Stimulated activated CD8-positive, alpha-beta memory T cell treated with anti-CD3 and anti-CD28 coated beads, Interleukin-12 subunit alpha, Interleukin-12 subunit beta, amount 100 ng/mL, for 1 hour (primary cell): ENCODE measurements around the gene JAK2.
"Not testable (repeated sequence)": the region's sequence is repeated elsewhere in the genome, so short reads cannot be mapped to it uniquely, and the experiment has no call there.

Experiments
- DNase-seq: peaks from one replicate; pipeline ENCODE4 v3.0.0-alpha.2; 2020; ENCODE audit warnings: low read depth

Gene JAK2

GRCh38 chr9:4984621-4985385 lies at the start of gene JAK2:
Gene JAK2 (plus strand): TSS chr9:4985272. CDS start chr9:5021988, 36,716 bp downstream.
- DNase-seq: peak; percentile 59

GRCh38 chr9:4936277-4936676 lies 48.8 kb upstream of the JAK2 start:
- DNase-seq: no peak

DNA sequence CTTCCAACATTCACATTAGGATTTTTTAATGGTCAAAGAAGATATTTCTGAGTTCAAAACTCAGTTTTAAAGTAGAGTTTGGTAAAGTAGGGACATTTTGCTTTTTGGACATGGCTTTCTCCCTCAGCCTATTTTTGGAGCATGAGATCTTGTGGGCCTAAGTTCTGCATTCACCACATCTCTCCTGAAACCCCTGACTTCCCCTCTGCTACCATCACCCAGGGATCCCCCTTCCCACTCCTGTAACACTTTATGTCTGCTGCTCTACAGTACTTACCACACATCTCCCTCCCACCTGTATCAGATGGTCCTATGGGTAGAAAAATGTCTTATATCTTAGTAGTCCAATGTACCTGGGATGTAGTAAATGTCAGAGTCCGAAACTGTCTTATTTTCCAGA lies 48.2 kb upstream of the JAK2 start:
- no peak for DNase-seq

GRCh38 chr9:4937446-4937845 lies 47.6 kb upstream of the JAK2 start:
- no peak for DNase-seq

DNA sequence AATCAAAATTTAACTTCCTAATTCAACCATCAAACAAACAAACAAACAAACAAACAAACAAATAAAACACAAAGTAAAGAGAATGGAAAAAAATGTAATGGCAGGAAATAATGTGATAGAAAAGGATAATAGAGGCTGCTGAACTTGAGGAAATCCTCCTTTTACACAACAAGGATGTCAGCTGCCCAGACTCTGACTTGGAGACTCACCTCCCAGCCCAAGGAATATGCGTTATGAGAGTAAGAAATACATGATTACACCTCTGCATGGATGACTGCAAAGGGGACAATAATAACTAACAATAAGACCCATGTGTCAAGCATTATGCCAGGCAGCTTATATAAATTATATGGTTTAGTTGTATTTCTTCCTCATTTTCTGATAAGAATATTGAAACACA lies 46.6 kb upstream of the JAK2 start:
- no peak for DNase-seq

DNA sequence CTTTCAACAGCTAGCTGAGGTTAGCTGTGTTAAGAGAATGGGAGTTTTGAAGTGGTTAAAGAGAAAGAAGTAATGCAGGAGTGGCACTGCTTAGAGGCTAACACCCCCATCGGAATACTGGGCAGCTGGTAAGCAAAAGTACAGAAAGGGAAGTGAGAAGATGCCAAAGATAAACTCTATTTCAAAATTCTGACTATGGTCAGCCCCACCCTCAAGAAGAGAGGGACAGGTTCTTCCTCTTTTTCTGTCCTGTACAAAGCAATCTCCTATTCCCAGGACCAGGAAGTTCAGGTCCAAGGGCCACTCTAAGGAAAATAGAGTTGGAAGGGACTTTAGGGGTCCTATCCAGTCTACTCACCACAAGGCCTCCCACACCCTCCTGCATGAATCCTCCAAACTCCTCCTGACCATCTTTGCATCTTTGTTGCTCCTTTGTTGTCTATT lies 45.9 kb upstream of the JAK2 start:
- DNase-seq: no peak

- DNase-seq: not testable (repeated sequence)
Measured at GRCh38 chr9:4942042-4942691, 42.9 kb upstream of the JAK2 start.

DNA sequence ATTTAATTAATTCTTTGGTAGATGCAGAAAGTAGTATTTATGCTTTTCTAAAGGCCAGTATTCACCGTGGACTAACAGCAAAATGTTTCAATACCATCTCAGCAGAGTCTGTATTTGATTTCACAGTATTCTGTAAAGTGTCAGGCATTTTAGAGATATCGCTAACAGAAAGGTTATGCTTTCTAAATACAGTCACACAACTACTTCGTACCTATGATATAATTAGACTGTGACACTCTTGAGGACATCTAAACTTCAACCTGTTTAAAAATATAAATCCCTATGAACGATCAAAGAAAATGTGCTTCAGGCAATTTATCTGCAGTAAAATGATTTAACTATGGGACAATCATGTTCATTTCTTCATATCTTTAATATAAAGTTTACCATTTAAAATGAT lies 41.7 kb upstream of the JAK2 start:
- DNase-seq: no peak

DNA sequence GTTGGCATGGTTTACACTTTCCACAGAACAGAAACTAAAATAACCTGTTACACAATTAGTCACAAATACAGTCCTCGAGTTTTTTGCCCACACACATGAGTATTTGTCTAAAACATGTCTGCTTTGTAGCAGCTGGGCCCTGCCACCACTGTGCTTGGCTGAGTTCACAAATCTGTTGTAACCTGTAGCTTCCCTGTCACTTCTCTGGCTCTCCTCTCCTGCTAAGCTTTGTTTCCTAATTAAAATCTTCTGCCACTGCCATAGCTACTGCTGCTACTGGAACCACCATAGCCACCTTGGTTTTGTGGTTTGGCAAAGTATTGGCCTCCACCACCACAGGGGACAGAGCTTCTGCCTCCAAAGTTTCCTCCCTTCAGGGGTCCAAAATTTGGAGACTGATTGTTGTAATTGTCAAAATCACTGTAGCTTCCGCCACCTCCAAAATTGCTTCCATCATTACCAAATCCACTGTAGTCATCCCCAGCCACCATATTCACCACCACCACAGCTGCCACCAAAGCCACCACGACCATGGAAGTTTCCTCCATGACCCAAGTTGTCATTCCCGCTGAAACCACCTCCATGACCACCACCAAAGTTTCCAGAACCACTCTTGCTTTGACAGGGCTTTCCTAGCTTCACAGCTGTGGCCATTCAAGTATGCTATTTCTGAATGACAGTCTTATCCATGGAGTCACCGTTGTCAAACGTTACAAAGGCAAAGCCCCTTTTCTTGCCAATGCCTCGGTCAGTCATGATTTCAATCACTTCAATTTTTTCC lies 40.5 kb upstream of the JAK2 start:
- not testable (repeated sequence) for DNase-seq

DNA sequence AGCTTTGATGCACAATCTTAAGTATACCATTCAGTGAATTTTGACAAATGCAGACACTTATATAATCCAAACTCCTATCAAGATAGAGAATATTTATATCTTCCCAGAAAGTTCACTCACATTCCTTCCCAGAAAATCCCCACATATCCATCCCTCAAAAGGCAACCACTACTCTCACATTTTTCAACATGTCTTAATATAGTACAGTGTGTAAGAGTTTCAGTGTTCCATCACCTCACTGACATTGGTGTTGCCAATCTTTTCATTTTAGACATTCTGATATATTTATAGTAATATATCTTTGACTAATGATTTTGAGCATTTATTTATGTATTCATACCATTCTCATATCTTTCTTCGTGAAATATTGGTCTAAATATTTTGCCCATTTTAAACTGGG lies 38.1 kb upstream of the JAK2 start:
- DNase-seq: no peak

GRCh38 chr9:4955836-4956235 lies 29.2 kb upstream of the JAK2 start:
- DNase-seq: no peak

DNA sequence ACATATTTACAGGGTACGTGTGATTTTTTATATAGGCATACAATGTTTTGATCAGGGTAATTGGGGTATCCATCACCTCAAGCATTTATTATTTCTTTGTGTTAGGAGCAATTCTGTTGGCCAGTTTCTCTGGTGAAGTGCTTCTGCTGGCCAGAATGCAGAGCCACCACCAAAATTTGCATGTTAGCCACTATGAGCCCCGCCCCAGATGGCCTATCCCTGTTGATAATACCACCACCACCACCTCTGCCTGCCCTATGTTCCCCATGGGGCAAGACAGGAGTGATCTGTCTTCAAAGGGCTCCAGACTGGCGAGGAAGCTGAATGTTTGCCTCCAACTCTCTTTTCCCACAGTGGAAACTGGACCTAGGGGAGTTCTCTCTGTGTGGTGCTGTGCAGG lies 26.0 kb upstream of the JAK2 start:
- no peak for DNase-seq

GRCh38 chr9:4962085-4962484 lies 23.0 kb upstream of the JAK2 start:
- no peak for DNase-seq

DNA sequence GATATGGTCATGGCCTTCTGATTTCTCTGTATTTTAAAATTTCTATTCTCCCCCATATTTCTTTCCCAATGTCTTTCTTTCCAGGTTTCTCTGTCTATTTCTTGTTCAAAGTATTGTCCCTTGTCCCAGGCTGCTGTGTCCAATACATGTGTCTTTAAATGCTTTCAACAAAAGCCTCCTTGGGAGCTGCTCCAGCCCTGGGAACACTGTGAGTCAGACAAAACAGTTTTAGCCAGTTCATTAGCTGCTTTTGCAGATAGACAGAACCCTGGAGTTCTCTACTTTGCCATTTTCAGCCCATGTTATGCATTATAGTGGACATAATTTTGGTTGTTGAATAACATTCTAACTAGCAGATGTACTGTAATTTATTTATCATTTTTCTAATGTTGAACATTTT lies 20.5 kb upstream of the JAK2 start:
- DNase-seq: no peak

- DNase-seq: no peak
Measured at GRCh38 chr9:4965174-4965821, 19.8 kb upstream of the JAK2 start.

GRCh38 chr9:4967523-4967922 lies 17.5 kb upstream of the JAK2 start:
- DNase-seq: no peak

- DNase-seq: no peak
Measured at GRCh38 chr9:4969130-4969529, 15.9 kb upstream of the JAK2 start.

GRCh38 chr9:4970970-4971641 lies 14.0 kb upstream of the JAK2 start:
- DNase-seq: peak; percentile 15

DNA sequence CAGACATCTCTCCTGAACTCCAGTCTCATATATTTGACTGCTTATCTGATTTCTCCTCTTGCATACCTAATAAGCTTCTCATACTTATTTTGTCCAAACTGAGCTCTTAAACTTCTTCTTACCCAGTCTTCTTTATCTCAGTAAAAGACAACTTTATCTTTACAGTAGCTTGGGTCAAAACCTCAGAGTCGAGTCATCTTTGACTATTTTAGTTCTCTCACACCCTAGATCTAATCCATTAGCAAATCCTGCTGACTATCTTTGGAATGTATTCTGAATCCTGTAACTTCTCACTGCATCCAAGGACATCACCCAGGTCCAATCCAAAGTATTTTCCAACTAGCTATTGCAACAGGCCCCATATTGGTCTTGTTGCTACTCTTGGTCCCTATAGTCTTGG lies 11.8 kb upstream of the JAK2 start:
- DNase-seq: no peak

DNA sequence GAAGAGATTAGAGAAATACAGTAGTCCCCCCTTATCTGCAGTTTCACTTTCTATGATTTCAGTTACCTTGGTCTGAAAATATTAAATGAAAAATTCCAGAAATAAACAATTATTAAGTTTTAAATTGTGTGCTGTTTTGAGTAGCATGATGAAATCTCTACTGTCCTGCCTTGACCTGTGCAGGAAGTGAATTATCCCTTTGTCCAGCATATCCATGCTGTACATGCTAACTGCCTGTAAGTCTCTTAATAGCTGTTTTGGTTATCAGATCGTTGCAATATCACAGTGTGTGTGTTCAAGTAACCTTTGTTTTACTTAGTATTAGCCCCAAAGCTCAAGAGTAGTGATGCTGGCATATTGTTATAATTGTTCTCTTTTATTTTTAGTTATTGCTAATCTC lies 11.2 kb upstream of the JAK2 start:
- no peak for DNase-seq

- DNase-seq: no peak
Measured at GRCh38 chr9:4979239-4979638, 5.8 kb upstream of the JAK2 start.
